Skeletal muscle cell (primary cell): ENCODE results near the gene IL1RAP.

Experiments
- DNase-seq: peaks from one replicate; pipeline ENCODE4 v3.0.0-alpha.2; 2010; ENCODE audit warnings: low read depth
- H3K4me3 ChIP-seq: 2 replicates; pipeline ENCODE4 v1.5.1; 2011; ENCODE audit warnings: low read depth, mild to moderate bottlenecking, control low read depth, low read length, moderate library complexity

IL1RAP gene

GRCh38 chr3:190564175-190564574 is 50.3 kb downstream of the IL1RAP start:
- no peak overlapping the region for H3K4me3 ChIP-seq
- DNase-seq, result no peak

- peak; percentile 99 for DNase-seq
- no peak overlapping the region for H3K4me3 ChIP-seq
Observed at GRCh38 chr3:190566043-190566933, 52.4 kb downstream of the IL1RAP start.

GRCh38 chr3:190568036-190568435 is 54.2 kb downstream of the IL1RAP start:
- no peak for DNase-seq

GRCh38 chr3:190574473-190574872 is 60.6 kb downstream of the IL1RAP start:
- DNase-seq, result no peak
- H3K4me3 ChIP-seq, result no peak overlapping the region

More at GRCh38 chr3:190568036-190568435, 54.2 kb downstream of the IL1RAP start:
- H3K4me3 ChIP-seq, result no peak overlapping the region

GRCh38 chr3:190575437-190576185 is 61.7 kb downstream of the IL1RAP start:
- no peak for DNase-seq
- H3K4me3 ChIP-seq, result no peak overlapping the region

GRCh38 chr3:190577225-190577624 is 63.3 kb downstream of the IL1RAP start:
- DNase-seq, result no peak
- no peak overlapping the region for H3K4me3 ChIP-seq

- no peak overlapping the region for H3K4me3 ChIP-seq
- DNase-seq, result no peak
Observed at GRCh38 chr3:190579514-190580137, 65.7 kb downstream of the IL1RAP start.

- DNase-seq, result no peak
- no peak overlapping the region for H3K4me3 ChIP-seq
Observed at GRCh38 chr3:190580417-190580816, 66.5 kb downstream of the IL1RAP start.

GRCh38 chr3:190581041-190581541 is 67.2 kb downstream of the IL1RAP start:
- H3K4me3 ChIP-seq, result no peak overlapping the region
- no peak for DNase-seq

- no peak overlapping the region for H3K4me3 ChIP-seq
- no peak for DNase-seq
Observed at GRCh38 chr3:190582667-190583066, 68.8 kb downstream of the IL1RAP start.

GRCh38 chr3:190585805-190586630 is 72.1 kb downstream of the IL1RAP start:
- DNase-seq, result peak; percentile 86
- no peak overlapping the region for H3K4me3 ChIP-seq

GRCh38 chr3:190586631-190587011 is 72.7 kb downstream of the IL1RAP start:
- no peak overlapping the region for H3K4me3 ChIP-seq
- DNase-seq, result peak; percentile 57

GRCh38 chr3:190588570-190588969 is 74.7 kb downstream of the IL1RAP start:
- no peak for DNase-seq

GRCh38 chr3:190589326-190589725 is 75.4 kb downstream of the IL1RAP start:
- DNase-seq, result no peak
- no peak overlapping the region for H3K4me3 ChIP-seq

More at GRCh38 chr3:190588570-190588969, 74.7 kb downstream of the IL1RAP start:
- H3K4me3 ChIP-seq, result no peak overlapping the region

GRCh38 chr3:190591080-190591479 is 77.2 kb downstream of the IL1RAP start:
- no peak for DNase-seq
- no peak overlapping the region for H3K4me3 ChIP-seq

- no peak for DNase-seq
- no peak overlapping the region for H3K4me3 ChIP-seq
Observed at GRCh38 chr3:190593075-190593474, 79.2 kb downstream of the IL1RAP start.

GRCh38 chr3:190594171-190594570 is 80.3 kb downstream of the IL1RAP start:
- no peak for DNase-seq
- H3K4me3 ChIP-seq, result no peak overlapping the region

- H3K4me3 ChIP-seq, result no peak overlapping the region
- no peak for DNase-seq
Observed at GRCh38 chr3:190595179-190595795, 81.4 kb downstream of the IL1RAP start.

- no peak overlapping the region for H3K4me3 ChIP-seq
- DNase-seq, result no peak
Observed at GRCh38 chr3:190595807-190596206, 81.9 kb downstream of the IL1RAP start.
